Body of pancreas (tissue), 4 donors: ENCODE measurements around the gene LRRC3B.

ENCODE experiments used
- POLR2A ChIP-seq, 3 donors: fragments of 450-650 bp; IDR thresholded peaks; one replicate each; pipeline ENCODE4 v1.6.1; 2016; ENCODE audit warnings: antibody characterized with exemption in 3 of 3, mild to moderate bottlenecking in 2 of 3
- TF ChIP-seq, protein P1 (sequence below), 7 experiments: fragments of 450-650 bp in 4 of 7; fragments of 200-600 bp in 3 of 7; sonication (generic) in 3 of 7; IDR thresholded peaks; one replicate each; pipeline ENCODE4 v1.5.1; 2016 to 2019; ENCODE audit warnings: antibody characterized with exemption in 7 of 7

DNA sequence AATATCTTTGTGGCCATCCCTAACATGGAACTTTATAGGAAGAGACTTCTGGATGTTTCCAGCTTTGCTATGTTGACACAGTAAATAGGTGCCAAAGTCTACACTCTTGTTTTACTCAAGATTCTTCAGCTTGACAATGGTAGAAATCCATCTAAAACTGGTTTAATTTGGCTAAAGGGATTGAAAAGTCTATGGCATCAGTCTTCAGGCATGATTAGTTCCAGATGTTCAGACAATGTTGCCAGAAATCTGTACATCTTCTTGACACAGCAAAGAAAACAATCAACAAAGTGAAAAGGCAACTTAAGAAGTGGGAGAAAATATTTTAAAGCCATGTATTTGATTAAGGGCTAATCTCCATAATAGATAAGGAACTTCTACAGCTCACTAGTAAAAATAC, 130.5 kb downstream of the LRRC3B start:
- no peak for TF ChIP-seq POLR2A (IDR thresholded peaks at IDR 0.05)
- TF ChIP-seq, protein P1, sequence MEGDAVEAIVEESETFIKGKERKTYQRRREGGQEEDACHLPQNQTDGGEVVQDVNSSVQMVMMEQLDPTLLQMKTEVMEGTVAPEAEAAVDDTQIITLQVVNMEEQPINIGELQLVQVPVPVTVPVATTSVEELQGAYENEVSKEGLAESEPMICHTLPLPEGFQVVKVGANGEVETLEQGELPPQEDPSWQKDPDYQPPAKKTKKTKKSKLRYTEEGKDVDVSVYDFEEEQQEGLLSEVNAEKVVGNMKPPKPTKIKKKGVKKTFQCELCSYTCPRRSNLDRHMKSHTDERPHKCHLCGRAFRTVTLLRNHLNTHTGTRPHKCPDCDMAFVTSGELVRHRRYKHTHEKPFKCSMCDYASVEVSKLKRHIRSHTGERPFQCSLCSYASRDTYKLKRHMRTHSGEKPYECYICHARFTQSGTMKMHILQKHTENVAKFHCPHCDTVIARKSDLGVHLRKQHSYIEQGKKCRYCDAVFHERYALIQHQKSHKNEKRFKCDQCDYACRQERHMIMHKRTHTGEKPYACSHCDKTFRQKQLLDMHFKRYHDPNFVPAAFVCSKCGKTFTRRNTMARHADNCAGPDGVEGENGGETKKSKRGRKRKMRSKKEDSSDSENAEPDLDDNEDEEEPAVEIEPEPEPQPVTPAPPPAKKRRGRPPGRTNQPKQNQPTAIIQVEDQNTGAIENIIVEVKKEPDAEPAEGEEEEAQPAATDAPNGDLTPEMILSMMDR (IDR thresholded peaks at IDR 0.05), result no peak
